Effector CD8-positive, alpha-beta T cell (primary cell): Measurements from ENCODE around the gene SSNA1.
"Not testable (repeated sequence)": the region's sequence is repeated elsewhere in the genome, so short reads cannot be mapped to it uniquely, and the experiment has no call there.

ENCODE experiments used
- DNase-seq: peaks from one replicate; lab custom pipeline; 2025; lab: John Stamatoyannopoulos, UW

The SSNA1 gene

DNA sequence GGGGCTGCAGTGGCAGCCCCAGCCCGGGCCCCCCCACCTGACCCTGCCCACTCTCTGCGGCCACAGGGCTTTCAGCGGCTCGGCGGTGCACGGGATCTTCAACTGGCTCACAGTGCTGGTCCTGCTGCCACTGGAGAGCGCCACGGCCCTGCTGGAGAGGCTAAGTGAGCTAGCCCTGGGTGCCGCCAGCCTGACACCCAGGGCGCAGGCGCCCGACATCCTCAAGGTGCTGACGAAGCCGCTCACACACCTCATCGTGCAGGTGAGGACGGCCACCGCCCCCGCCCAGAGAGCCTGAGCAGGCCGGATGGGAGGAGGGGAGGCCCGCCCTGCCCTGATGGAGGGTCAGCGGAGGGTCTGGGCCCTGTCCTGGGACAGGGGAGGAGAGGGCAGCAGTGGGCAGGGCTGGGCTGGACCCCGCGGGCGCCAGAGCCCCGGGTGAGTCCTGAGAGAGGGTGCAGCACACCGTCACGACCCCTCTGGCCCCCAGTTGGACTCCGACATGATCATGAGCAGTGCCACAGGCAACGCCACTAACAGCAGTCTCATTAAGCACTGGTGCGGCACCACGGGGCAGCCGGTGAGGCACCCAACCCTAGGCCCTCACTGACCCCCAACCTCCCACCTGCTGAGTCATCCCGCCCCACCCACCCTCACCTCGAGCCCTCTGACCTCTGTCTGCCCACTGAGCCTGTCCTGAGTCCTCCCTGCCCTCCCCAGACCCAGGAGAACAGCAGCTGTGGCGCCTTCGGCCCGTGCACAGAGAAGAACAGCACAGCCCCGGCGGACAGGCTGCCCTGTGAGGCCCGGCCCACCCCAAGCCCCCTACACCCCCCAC, 44.9 kb downstream of the SSNA1 start:
- no peak for DNase-seq

DNA sequence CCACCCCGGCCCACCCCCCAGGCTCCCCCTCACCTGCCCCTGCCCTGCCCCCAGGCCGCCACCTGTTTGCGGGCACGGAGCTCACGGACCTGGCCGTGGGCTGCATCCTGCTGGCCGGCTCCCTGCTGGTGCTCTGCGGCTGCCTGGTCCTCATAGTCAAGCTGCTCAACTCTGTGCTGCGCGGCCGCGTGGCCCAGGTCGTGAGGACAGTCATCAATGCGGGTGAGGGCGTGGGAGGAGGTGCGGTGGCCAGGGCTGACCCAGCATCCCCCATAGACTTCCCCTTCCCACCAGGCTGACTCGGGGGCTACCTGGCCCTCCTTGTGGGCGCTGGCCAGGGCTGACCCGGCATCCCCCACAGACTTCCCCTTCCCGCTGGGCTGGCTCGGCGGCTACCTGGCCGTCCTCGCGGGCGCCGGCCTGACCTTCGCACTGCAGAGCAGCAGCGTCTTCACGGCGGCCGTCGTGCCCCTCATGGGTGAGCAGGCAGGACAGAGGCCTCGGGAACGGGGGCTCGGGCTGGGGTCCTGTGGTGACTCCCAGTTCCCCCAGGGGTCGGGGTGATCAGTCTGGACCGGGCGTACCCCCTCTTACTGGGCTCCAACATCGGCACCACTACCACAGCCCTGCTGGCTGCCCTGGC, 45.7 kb downstream of the SSNA1 start:
- DNase-seq = no peak

DNA sequence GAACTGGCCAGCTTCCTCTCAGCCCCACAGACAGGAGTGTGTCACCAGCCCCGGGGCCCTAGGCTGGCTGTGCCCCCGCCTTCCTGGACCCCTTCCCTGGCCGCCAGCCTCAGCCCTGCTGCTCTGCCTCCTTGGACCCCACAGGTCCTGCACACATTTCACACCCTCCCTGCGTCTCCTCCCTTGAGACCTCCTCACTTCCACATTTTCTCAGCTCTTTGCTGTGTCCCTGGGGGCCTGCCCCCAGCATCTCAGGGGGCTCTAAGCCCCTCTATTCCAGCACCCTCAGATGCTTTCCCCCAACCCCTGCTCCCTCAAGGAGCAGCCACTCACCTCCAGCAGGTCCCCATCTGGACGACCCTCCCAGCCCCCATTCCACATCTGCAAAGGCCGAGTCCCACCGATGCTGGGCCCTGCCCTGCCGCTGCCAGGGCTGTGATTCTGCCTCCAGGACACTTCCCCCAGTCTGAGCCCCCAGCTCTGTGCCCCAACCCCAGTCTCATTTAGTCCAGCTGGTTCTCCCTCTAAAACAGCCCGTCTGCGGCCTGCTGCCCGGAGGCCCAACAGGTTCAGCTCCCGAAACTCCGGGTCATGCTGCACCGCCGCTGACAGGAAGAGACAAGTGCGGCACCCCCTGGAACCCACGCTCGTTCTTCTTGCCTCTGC, 46.4 kb downstream of the SSNA1 start:
- DNase-seq = no peak

DNA sequence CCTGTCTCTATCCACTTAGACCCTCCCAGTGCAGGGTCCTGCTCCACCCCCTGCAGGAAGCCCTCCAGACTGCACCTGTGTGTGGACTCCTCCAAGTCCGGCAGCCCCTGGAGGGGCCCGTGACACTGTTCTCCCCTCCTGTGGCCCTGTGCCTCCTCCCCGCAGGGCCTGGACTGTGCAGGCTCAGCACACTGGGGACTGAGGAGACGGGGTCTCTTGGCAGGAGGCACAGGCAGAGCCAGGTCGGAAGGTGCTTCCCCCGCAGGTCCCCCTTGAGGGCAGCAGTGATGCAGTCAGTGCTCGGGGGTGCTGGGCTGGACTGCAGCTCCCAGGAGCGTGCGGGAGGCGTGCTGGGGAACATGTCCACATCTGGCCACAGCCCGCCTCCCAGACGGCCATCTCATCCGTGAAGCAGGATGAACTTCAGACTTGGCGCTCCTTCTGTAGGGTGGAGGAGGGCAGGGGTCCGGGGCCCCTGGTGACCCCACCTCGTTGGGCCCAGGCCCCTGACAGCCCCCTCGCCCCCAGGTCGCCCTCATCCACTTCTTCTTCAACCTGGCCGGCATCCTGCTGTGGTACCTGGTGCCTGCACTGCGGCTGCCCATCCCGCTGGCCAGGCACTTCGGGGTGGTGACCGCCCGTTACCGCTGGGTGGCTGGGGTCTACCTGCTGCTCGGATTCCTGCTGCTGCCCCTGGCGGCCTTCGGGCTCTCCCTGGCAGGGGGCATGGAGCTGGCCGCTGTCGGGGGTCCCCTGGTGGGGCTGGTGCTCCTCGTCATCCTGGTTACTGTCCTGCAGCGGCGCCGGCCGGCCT, 47.2 kb downstream of the SSNA1 start:
- no peak for DNase-seq

DNA sequence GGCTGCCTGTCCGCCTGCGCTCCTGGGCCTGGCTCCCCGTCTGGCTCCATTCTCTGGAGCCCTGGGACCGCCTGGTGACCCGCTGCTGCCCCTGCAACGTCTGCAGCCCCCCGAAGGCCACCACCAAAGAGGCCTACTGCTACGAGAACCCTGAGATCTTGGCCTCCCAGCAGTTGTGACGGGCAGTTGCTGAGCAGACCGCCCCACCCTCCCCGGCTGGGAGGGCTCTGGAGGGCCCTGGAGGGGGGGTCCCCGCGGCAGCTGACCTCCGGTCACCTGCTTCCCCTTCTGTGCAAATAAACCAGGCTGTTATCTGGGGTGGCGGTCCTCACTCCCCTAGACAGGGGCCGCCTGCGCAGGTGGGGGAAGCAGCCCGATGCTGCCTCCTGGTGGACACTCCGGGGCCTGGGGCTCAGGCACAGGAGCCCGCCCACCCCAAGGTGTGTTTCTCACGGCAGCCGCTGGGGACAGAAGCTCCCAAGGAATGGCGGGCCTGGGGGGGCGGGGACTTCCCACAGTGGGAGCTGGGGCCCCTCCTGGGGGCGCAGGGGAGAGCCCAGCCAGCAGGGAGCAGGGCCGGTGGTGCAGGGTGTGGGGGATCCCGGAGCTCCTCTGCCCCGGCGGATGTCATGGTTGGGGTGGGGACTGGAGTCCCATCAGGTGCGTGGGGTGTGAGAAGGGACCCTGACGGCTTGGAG, 47.9 kb downstream of the SSNA1 start:
- peak; percentile 88 for DNase-seq

DNA sequence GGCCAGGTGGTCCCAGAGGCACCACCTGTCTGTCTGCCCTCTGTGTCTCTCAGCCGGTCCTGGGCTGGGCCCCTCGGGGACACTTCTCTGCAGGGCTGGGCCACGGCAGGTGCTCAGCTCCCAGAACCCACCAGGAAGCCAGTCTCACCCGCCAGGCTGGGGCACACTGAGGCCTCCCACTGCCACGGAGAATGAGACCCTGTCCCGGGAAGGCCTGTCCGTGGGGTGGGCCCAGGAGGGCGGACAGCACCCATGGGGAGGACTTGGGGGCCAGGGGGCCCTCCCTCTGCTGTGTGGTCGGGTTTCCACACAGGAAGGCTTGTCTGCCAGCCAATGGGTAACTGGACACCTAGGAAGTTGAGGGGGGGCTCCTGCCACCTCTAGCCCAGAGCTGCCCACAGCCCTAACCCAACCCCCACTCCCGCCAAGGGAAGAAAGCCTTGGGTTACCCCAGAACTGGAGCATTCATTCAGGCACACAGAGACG, 48.5 kb downstream of the SSNA1 start:
- no peak for DNase-seq

DNA sequence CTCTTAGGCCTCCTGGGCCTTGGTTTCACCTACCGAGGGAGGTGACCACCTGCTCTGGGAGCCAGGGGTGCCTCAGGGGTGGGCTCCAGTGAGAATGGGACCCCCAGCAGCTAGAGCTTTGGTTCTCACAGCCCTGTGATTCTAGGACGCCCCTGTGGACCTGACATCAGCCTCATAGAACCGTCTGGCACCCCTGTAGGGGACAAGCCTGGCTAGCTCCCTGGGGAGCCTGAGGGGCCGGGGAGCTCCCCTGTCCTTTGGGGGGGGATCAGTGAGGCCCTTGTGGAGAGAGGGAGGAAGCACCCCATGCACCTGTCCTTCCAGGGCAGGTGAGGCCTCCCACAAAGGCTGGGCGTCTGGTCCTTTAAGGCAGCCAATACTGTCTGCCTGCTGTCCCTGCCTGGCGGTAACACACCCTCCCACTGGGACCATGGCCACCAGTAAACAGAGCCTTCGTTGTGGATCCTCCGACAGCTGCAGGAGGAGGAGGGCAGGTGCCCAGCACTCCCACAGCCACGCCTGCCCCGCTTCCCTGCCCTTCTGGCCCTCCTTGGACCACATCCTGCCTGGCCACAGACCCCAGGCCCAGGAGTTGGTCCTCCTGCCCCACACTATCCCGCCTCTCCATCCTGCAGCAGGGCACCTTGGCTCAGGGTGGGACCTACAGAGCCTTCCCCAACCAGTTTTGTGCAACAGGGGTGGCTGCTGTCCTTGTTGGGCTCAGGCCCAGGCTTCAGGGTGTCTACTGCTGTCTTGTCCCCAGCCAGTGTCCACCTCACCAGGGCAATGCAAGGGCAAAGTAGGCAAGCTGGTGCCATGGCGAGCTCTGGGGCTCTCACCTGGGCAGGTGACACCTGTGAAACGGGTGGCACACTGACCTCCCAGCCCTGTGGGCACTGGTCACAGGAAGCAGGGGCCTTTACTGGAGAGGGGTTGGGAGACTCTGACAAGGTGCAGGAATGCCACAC, 49.6 kb downstream of the SSNA1 start:
- DNase-seq = no peak

DNA sequence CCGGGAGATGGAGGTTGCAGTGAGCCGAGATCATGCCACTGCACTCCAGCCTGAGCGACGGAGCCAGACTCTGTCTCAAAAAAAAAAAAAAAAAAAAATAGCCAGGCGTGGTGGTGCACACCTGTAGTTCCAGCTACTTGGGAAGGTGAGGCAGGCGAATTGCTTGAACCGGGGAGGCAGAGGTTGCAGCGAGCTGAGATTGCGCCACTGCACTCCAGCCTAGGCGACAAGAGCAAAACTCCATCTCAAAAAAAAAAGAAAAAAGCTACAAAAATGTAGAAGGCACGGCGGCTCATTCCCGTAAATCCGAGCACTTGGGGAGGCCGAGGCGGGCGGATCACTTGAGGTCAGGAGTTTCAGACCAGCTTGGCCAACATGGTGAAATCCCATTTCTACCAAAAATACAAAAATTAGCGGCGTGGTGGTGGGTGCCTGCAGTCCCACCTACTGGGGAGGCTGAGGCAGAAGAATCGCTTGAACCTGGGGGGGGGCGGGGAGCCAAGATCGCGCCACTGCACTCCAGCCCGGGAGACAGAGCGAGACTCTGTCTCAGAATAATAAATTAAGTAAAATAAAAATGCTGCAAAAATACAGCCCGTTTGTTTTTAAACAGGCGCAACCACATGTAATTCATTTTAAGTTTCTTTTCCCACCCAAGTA, 51.2 kb downstream of the SSNA1 start:
- DNase-seq = not testable (repeated sequence)
